AG09309 (cell line): ENCODE results near the gene MPLKIP.

Experiments used
- DNase-seq: peaks from one replicate; pipeline ENCODE4 v3.0.0-alpha.2; 2010; ENCODE audit warnings: low read depth
- H3K4me3 ChIP-seq: 2 replicates; pipeline ENCODE4 v1.5.1; 2011; ENCODE audit warnings: mild to moderate bottlenecking, low read depth, low read length, moderate library complexity; ENCODE audit not compliant: control insufficient read depth
- TF ChIP-seq, protein P1 (sequence below): IDR thresholded peaks from 2 replicates; pipeline ENCODE4 v1.5.1; 2011; ENCODE audit warnings: mild to moderate bottlenecking, low read depth, low read length, inconsistent platforms; ENCODE audit not compliant: insufficient read depth, control insufficient read depth; ENCODE audit errors: missing control alignments

Gene MPLKIP

GRCh38 chr7:40115936-40116335, 18.5 kb downstream of the MPLKIP start:
- no peak for DNase-seq
- H3K4me3 ChIP-seq, result no peak overlapping the region
- TF ChIP-seq, protein P1, sequence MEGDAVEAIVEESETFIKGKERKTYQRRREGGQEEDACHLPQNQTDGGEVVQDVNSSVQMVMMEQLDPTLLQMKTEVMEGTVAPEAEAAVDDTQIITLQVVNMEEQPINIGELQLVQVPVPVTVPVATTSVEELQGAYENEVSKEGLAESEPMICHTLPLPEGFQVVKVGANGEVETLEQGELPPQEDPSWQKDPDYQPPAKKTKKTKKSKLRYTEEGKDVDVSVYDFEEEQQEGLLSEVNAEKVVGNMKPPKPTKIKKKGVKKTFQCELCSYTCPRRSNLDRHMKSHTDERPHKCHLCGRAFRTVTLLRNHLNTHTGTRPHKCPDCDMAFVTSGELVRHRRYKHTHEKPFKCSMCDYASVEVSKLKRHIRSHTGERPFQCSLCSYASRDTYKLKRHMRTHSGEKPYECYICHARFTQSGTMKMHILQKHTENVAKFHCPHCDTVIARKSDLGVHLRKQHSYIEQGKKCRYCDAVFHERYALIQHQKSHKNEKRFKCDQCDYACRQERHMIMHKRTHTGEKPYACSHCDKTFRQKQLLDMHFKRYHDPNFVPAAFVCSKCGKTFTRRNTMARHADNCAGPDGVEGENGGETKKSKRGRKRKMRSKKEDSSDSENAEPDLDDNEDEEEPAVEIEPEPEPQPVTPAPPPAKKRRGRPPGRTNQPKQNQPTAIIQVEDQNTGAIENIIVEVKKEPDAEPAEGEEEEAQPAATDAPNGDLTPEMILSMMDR, result no peak

- no peak for DNase-seq
- H3K4me3 ChIP-seq, result no peak overlapping the region
- TF ChIP-seq, protein P1, result no peak
These were observed 28.4 kb downstream of the MPLKIP start for GRCh38 chr7:40105879-40106473.

- H3K4me3 ChIP-seq, result no peak overlapping the region
- TF ChIP-seq, protein P1, result no peak
- DNase-seq, result no peak
These were observed 31.5 kb downstream of the MPLKIP start for GRCh38 chr7:40102897-40103296.

DNA sequence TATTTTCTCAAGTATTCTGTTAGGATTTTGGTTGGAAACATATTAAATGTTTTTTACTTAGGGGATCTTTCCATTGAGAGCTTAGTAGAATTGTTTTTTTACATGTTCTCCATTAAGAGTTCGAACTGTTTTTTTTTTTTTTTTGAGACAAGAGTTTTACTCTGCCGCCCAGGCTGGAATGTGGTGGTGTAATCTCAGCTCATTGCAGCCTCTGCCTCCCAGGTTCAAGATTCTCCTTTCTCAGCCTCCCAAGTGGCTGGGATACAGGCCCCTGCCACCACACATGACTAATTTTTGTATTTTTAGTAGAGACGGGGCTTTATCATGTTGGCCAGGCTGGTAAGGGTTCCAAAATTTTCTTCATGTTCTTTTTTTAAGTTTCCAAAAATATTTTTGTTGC, 33.2 kb downstream of the MPLKIP start:
- no peak for DNase-seq
- no peak overlapping the region for H3K4me3 ChIP-seq
- TF ChIP-seq, protein P1, result no peak

DNA sequence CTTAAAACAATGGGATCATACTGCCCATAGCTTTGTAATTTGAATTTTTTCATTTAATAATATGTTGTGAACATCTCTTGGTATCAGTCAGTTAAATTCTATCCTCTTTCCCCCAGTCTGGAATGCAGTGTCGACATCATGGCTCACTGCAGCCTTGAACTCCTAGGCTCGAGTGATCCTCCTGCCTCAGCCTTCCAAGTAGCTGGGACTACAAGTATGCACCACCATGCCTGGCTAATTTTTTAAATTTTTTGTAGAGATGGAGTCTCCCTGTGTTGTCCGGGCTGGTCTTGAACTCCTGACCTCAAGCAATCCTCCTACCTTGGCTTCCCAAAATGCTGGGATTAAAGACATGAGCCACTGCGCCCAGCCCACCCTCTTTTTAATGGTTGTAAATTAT, 34.6 kb downstream of the MPLKIP start:
- TF ChIP-seq, protein P1, result no peak
- no peak for DNase-seq
- H3K4me3 ChIP-seq, result no peak overlapping the region

GRCh38 chr7:40098810-40099209, 35.6 kb downstream of the MPLKIP start:
- H3K4me3 ChIP-seq, result no peak overlapping the region
- DNase-seq, result no peak
- TF ChIP-seq, protein P1, result no peak

- TF ChIP-seq, protein P1, result no peak
- DNase-seq, result no peak
- no peak overlapping the region for H3K4me3 ChIP-seq
These were observed 36.7 kb downstream of the MPLKIP start for GRCh38 chr7:40097728-40098127.
